HuH-7.5 (cell line): ENCODE results near the gene BEAN1.

Experiments used
- DNase-seq: peaks from one replicate; pipeline ENCODE4 v3.0.0; 2011; ENCODE audit warnings: low spot score

Gene BEAN1, protein sequence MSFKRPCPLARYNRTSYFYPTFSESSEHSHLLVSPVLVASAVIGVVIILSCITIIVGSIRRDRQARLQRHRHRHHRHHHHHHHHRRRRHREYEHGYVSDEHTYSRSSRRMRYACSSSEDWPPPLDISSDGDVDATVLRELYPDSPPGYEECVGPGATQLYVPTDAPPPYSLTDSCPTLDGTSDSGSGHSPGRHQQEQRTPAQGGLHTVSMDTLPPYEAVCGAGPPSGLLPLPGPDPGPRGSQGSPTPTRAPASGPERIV

GRCh38 chr16:66427036-66427860 lies at the start of gene BEAN1:
Gene BEAN1, plus strand, starts transcription at chr16:66427295. Its CDS starts 10,382 bp downstream, at chr16:66437677.
- DNase-seq, result peak; percentile 34

DNA sequence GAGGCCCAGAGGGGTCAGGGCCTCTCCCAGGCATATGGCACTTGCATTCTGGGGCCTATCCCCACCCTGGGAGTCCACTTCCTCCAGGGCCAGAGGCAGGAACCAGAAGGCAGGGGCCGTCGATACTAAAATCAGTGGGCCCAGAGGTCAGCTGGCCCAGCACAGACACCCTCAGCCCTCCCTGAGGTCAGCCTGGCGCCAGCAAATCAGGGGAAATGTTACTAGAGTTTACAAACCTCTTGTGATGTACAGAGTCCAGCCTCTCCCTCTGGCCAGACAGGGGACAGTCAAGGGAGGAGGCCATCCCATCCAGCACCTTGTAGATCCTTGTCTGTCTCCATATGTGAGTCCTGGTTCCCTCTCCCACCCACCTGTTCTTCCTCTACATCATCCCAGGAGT lies 49.8 kb upstream of the BEAN1 start:
- DNase-seq, result no peak

DNA sequence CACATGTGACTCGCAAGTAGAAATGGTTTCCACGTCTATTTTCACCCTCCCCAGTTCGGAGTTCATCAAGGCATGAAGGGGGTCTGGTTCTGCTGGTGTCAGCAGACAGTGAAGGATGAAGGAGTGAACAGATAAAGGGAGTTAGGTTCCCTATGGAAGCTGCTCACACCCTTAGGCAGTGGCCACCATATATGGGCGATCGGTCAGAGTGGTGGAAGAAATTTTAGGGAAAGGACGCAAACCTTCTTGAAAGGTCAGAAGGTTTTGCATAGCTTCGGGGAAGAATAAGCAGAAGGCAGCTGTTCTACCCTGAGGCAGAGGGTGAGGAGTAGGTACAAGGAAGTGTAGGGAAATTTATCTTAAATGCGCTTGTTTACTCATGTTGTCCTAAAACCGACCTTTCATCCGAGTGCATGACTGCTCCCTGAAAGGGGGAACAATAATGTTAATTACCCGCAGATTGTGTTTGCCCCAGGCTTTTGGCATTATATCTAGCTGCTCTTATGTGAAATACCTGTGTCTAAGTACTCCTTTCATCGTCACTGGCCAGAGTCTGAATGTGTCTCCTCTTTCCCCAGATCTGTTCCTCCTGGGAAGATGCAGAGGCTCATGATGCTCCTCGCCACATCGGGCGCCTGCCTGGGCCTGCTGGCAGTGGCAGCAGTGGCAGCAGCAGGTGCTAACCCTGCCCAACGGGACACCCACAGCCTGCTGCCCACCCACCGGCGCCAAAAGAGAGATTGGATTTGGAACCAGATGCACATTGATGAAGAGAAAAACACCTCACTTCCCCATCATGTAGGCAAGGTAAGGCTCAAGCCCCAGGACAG lies 48.1 kb upstream of the BEAN1 start:
- DNase-seq, result no peak

GRCh38 chr16:66379571-66379941 lies 47.5 kb upstream of the BEAN1 start:
- DNase-seq, result no peak

DNA sequence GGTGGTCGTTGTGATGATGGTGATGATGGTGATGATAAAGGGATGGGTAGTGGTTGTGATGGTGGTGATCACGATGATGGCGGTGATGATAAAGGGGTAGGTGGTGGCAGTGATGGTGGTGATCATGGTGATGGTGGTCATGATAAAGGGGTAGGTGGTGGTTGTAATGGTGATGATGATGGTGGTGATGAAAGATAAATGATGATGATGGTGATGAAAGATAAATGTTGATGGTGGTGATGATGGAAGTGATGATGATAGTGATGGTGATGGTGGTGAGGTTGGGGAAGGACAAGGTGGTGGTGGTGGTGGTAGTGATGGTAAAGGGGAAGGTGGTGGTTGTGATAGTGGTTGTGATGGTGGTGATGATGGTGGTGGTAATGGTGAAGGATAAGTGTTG lies 46.7 kb upstream of the BEAN1 start:
- DNase-seq, result no peak

DNA sequence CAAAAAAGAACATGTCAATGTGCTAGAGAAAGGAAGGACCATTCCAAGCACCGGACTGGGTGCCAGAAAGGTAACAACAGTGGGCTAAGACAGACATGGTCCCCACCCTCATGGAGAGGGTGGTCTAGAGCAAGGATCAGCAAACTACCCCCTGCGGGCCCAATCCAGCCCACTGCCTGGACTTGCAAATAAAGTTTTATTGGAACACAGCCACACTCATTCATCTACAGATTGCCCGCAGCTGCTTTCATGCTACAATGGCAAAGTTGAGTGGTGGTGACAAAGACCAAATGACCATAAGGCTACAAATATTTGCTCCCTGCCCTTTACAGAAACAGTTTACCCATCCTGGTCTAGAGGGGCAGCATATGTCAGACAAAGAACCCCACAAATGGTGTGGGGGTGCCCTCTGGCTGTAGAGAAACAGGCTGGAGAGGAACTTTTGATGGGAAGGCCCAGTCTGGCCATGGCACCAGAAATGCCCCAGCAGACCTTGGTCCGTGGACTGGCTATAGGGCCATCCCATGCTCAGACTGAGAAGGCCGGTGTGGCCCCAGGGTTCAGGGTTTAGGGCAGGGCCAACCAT lies 45.4 kb upstream of the BEAN1 start:
- DNase-seq, result no peak

GRCh38 chr16:66382171-66382965 lies 44.7 kb upstream of the BEAN1 start:
- DNase-seq, result no peak

- no peak for DNase-seq
Measured at GRCh38 chr16:66382966-66383299, 44.2 kb upstream of the BEAN1 start.

DNA sequence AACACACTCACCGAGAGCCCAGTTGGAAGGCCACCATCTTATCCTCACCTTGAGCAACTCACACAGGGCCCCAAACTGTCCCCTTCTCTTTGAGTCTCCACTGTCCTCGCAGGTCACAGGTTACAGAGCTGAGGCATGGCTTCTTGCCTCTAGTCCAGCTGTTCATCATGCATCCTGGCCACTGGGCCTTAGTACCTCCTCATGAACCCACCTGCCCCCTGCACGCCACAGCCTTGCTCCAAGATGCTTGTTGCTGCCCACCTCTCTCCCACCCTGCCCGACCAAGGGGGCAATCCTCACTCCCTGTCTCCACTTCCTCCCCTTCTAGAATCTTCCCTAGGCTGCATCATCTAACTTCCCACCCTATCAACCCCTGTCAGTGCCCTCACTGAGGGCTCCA lies 43.5 kb upstream of the BEAN1 start:
- DNase-seq, result no peak

- no peak for DNase-seq
Measured at GRCh38 chr16:66385415-66385814, 41.7 kb upstream of the BEAN1 start.

GRCh38 chr16:66386629-66387622 lies 40.2 kb upstream of the BEAN1 start:
- DNase-seq, result no peak

DNA sequence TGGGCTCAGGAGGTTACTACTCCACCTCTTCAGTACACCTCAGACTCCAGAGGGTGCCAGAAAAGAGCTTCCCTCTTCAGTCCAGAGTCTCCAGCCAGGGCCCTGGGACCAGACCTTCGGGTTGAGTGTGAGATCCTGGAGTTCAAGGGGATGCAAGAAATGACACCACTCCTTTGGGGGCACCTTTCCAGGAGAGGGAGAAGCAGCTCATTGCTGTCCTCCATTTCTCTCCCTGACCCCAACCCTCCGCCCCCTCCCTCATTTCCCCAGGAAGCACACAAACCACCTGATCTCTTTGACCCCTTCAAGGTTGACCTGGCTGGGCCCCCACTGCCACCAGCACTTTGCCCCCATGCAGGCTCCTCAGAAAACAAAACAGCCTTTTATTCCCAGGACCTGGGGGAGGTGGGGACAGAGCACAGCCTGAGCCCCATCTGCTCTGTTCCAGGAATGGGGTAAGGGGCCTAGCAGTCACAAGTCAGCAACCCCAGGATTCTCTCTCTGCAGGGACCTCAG lies 39.2 kb upstream of the BEAN1 start:
- DNase-seq, result no peak

GRCh38 chr16:66388350-66389139 lies 38.5 kb upstream of the BEAN1 start:
- DNase-seq, result no peak

DNA sequence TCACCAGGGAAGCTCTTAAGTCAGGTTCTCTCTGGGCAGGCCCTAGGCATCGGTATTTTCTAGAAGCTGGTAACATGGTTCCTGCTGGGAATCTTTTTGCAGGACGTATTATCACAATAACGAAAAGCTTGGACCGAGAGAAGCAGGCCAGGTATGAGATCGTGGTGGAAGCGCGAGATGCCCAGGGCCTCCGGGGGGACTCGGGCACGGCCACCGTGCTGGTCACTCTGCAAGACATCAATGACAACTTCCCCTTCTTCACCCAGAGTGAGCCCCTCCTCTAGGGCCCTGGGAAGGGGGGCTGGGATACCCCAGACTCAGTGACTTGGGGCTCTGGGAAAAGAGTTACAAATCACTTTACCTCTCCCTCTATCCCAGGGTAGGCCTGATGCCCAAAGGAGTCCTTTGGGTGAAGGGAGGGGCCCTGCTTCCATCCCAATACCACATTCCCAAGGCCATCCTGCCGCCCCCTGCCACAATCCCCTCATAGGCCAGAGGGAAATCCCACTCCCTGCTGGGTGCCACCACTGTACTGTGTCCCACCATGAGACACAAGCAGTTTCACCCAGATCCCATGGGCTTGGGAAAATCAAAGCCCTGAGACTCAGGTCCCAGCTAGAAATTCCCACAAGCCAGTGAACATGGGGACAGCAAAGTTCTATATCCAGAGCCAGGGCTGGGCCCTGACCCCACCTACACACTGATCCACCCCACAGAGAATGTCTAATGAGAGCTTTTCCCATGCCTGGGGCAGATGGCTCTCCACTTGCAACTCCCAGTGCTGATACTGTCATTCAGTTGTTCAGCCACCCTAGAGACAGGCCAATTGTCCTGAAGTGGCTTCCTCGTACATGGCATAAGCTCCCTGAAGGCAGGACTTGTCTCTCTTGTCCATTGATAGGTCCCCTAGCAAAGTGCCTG lies 37.6 kb upstream of the BEAN1 start:
- no peak for DNase-seq

GRCh38 chr16:66390346-66391108 lies 36.6 kb upstream of the BEAN1 start:
- DNase-seq, result no peak

GRCh38 chr16:66391726-66392670 lies 35.1 kb upstream of the BEAN1 start:
- DNase-seq, result no peak
